Activated T-cell treated with anti-CD3 and anti-CD28 coated beads, Interleukin-2, amount 50 U/mL, for 24 hours (primary cell): ENCODE data around the gene ISG15.

Source experiments
- DNase-seq: peaks from one replicate; pipeline ENCODE4 v3.0.0-alpha.2; 2020
- H3K27ac Mint-ChIP-seq: 2 replicates; pipeline ENCODE4 v1.8.0; 2020; ENCODE audit warnings: mild to moderate bottlenecking, mixed read lengths
- H3K27me3 Mint-ChIP-seq: 2 replicates; pipeline ENCODE4 v1.8.0; 2020; ENCODE audit warnings: mixed read lengths
- H3K36me3 Mint-ChIP-seq: 2 replicates; pipeline ENCODE4 v1.8.0; 2020; ENCODE audit warnings: low read depth, mixed read lengths
- H3K4me1 Mint-ChIP-seq: 2 replicates; pipeline ENCODE4 v1.8.0; 2020; ENCODE audit warnings: low read depth, mixed read lengths
- H3K4me3 Mint-ChIP-seq: 2 replicates; pipeline ENCODE4 v1.8.0; 2020; ENCODE audit warnings: mild to moderate bottlenecking, moderate library complexity, mixed read lengths
- H3K9me3 Mint-ChIP-seq: 2 replicates; pipeline ENCODE4 v1.8.0; 2020; ENCODE audit warnings: mixed read lengths

ISG15 gene

GRCh38 chr1:1013105-1013921 lies at the start of gene ISG15:
Gene ISG15 (plus strand): TSS chr1:1013497. CDS start chr1:1013574, 77 bp downstream.
- peak within 1 kb of the TSS; percentile 89 for H3K4me3 Mint-ChIP-seq
- DNase-seq: peak; percentile 87
- H3K9me3 Mint-ChIP-seq: no peaks in the 10 kb centered on the region
- H3K36me3 Mint-ChIP-seq: peaks cover 5% of the 10 kb centered on the region
- H3K27me3 Mint-ChIP-seq: peaks cover under 1% of the 10 kb centered on the region
- peaks cover 33% of the 10 kb centered on the region for H3K4me1 Mint-ChIP-seq
- peak within 1 kb of the TSS; percentile 95 for H3K27ac Mint-ChIP-seq

GRCh38 chr1:963746-964525 lies 49.4 kb upstream of the ISG15 start:
- Mint-ChIP-seq H3K27ac (no peak overlapping the region), H3K27me3 (peaks cover 7% of the 10 kb centered on the region), H3K36me3 (peaks cover 27% of the 10 kb centered on the region), H3K9me3 (no peaks in the 10 kb centered on the region), H3K4me3 (no peak overlapping the region), H3K4me1 (peaks cover 23% of the 10 kb centered on the region)
- DNase-seq: no peak

- H3K27ac Mint-ChIP-seq: no peak overlapping the region
These were observed 48.4 kb upstream of the ISG15 start for GRCh38 chr1:964691-965525.

GRCh38 chr1:965526-966134 lies 47.7 kb upstream of the ISG15 start:
- H3K4me1 Mint-ChIP-seq: peaks cover 23% of the 10 kb centered on the region
- H3K27ac Mint-ChIP-seq: peak overlapping the region; percentile 66
- peak overlapping the region; percentile 51 for H3K4me3 Mint-ChIP-seq
- H3K9me3 Mint-ChIP-seq: peaks cover 3% of the 10 kb centered on the region
- peaks cover 25% of the 10 kb centered on the region for H3K36me3 Mint-ChIP-seq
- H3K27me3 Mint-ChIP-seq: peaks cover 16% of the 10 kb centered on the region
- peak; percentile 40 for DNase-seq

More at GRCh38 chr1:964691-965525, 48.4 kb upstream of the ISG15 start:
- H3K4me1 Mint-ChIP-seq: peaks cover 23% of the 10 kb centered on the region
- no peak for DNase-seq
- H3K9me3 Mint-ChIP-seq: peaks cover 3% of the 10 kb centered on the region
- H3K27me3 Mint-ChIP-seq: peaks cover 16% of the 10 kb centered on the region
- H3K36me3 Mint-ChIP-seq: peaks cover 25% of the 10 kb centered on the region
- no peak overlapping the region for H3K4me3 Mint-ChIP-seq

GRCh38 chr1:966135-966703 lies 47.1 kb upstream of the ISG15 start, which contains the start of gene PLEKHN1:
Gene PLEKHN1 (plus strand): TSS chr1:966482. CDS start chr1:966532, 50 bp downstream.
- Mint-ChIP-seq H3K36me3 (peaks cover 25% of the 10 kb centered on the region), H3K27me3 (peaks cover 16% of the 10 kb centered on the region), H3K4me1 (peaks cover 23% of the 10 kb centered on the region), H3K9me3 (peaks cover 3% of the 10 kb centered on the region), H3K27ac (peak within 1 kb of the TSS; percentile 86), H3K4me3 (peak within 1 kb of the TSS; percentile 78)
- DNase-seq: peak; percentile 67

GRCh38 chr1:966704-967300 lies 46.5 kb upstream of the ISG15 start:
- Mint-ChIP-seq H3K4me1 (peaks cover 18% of the 10 kb centered on the region), H3K36me3 (peaks cover 25% of the 10 kb centered on the region), H3K27me3 (peaks cover 21% of the 10 kb centered on the region), H3K27ac (peak overlapping the region; percentile 86), H3K4me3 (peak overlapping the region; percentile 78), H3K9me3 (peaks cover 3% of the 10 kb centered on the region)
- peak; percentile 91 for DNase-seq

GRCh38 chr1:967466-968343 lies 45.6 kb upstream of the ISG15 start:
- Mint-ChIP-seq H3K9me3 (peaks cover 3% of the 10 kb centered on the region), H3K4me1 (peaks cover 15% of the 10 kb centered on the region), H3K27ac (no peak overlapping the region), H3K36me3 (peaks cover 19% of the 10 kb centered on the region), H3K27me3 (peaks cover 21% of the 10 kb centered on the region), H3K4me3 (peak overlapping the region; percentile 78)
- DNase-seq: no peak

GRCh38 chr1:969260-969855 lies 43.9 kb upstream of the ISG15 start:
- Mint-ChIP-seq H3K9me3 (peaks cover 3% of the 10 kb centered on the region), H3K27me3 (peaks cover 25% of the 10 kb centered on the region), H3K4me1 (peaks cover 15% of the 10 kb centered on the region), H3K27ac (no peak overlapping the region), H3K4me3 (no peak overlapping the region), H3K36me3 (peaks cover 9% of the 10 kb centered on the region)
- no peak for DNase-seq

GRCh38 chr1:970242-970972 lies 42.9 kb upstream of the ISG15 start:
- Mint-ChIP-seq H3K9me3 (peaks cover 3% of the 10 kb centered on the region), H3K27me3 (peaks cover 32% of the 10 kb centered on the region), H3K4me3 (no peak overlapping the region), H3K27ac (no peak overlapping the region), H3K36me3 (peaks cover 5% of the 10 kb centered on the region), H3K4me1 (peaks cover 14% of the 10 kb centered on the region)
- no peak for DNase-seq

GRCh38 chr1:970973-971730 lies 42.1 kb upstream of the ISG15 start:
- no peak for DNase-seq
- Mint-ChIP-seq H3K9me3 (peaks cover 3% of the 10 kb centered on the region), H3K4me3 (no peak overlapping the region), H3K36me3 (no peaks in the 10 kb centered on the region), H3K27ac (no peak overlapping the region), H3K4me1 (peaks cover 9% of the 10 kb centered on the region), H3K27me3 (peaks cover 37% of the 10 kb centered on the region)

- Mint-ChIP-seq H3K27me3 (peaks cover 37% of the 10 kb centered on the region), H3K9me3 (peaks cover 3% of the 10 kb centered on the region), H3K27ac (no peak overlapping the region), H3K36me3 (no peaks in the 10 kb centered on the region), H3K4me1 (peaks cover 6% of the 10 kb centered on the region), H3K4me3 (no peak overlapping the region)
- no peak for DNase-seq
These were observed 41.4 kb upstream of the ISG15 start for GRCh38 chr1:971751-972506.
